Prostate gland (tissue), 2 donors: Measurements from ENCODE around the gene PAQR5.

Experiments used
- POLR2A ChIP-seq: fragments of 450-650 bp; IDR thresholded peaks from one replicate; pipeline ENCODE4 v1.6.1; 2016; ENCODE audit warnings: antibody characterized with exemption, mild to moderate bottlenecking
- POLR2AphosphoS5 ChIP-seq: sonication (generic); formaldehyde crosslinking; IDR thresholded peaks from one replicate; pipeline ENCODE4 v1.6.1; 2017; ENCODE audit warnings: antibody characterized with exemption
- TF ChIP-seq, protein P1 (sequence below), 4 experiments: fragments of 200-600 bp in 2 of 4; fragments of 450-650 bp in 2 of 4; sonication (generic) in 2 of 4; IDR thresholded peaks; 1 replicate in 3 of 4; 2 replicates in 1 of 4; pipeline ENCODE4 v1.5.1; 2016 to 2019; ENCODE audit warnings: antibody characterized with exemption in 4 of 4, mild to moderate bottlenecking in 2 of 4, moderate library complexity in 2 of 4

DNA sequence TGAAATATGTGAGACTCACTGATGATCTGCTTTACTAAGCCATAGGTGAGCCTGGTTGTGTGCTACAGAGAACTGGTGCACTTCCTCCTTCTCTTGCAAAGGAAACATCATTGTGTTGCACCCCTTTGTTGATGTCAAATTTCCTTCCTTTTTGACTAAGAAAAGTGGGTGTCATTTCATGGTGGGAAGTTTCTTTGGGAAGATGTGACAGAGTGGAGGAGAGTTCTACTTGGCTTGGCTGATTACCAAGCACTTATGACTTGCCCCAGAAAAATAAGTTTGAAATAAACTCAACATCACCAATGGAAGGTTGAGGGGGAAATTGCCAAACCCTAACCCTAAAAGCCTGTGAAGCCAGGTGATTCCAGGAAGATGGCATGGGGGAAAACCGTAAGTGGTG is 61.9 kb downstream of the PAQR5 start:
- TF ChIP-seq, protein P1, sequence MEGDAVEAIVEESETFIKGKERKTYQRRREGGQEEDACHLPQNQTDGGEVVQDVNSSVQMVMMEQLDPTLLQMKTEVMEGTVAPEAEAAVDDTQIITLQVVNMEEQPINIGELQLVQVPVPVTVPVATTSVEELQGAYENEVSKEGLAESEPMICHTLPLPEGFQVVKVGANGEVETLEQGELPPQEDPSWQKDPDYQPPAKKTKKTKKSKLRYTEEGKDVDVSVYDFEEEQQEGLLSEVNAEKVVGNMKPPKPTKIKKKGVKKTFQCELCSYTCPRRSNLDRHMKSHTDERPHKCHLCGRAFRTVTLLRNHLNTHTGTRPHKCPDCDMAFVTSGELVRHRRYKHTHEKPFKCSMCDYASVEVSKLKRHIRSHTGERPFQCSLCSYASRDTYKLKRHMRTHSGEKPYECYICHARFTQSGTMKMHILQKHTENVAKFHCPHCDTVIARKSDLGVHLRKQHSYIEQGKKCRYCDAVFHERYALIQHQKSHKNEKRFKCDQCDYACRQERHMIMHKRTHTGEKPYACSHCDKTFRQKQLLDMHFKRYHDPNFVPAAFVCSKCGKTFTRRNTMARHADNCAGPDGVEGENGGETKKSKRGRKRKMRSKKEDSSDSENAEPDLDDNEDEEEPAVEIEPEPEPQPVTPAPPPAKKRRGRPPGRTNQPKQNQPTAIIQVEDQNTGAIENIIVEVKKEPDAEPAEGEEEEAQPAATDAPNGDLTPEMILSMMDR (IDR thresholded peaks at IDR 0.05), result no peak
- no peak for TF ChIP-seq POLR2AphosphoS5
- no peak for TF ChIP-seq POLR2A
